ENCODE data around the gene AVPR2.

Gene AVPR2

GRCh38 chrX:153886915-153887314 is 17.6 kb upstream of the AVPR2 start:
- Histone ChIP-seq H3K27ac (ENCODE audit: low read depth, low read length) (no peak overlapping the region), H3K4me3 (ENCODE audit: low read depth, low read length) (peak overlapping the region; percentile 56), H3K36me3 (ENCODE audit: control insufficient read depth, insufficient read depth, low read length) (no peaks in the 10 kb centered on the region), H3K27me3 (ENCODE audit: control insufficient read depth, insufficient read depth, low read length) (peaks cover 19% of the 10 kb centered on the region), H3K9me3 (ENCODE audit: control insufficient read depth, insufficient read depth, low read length) (peaks cover 35% of the 10 kb centered on the region), H3K4me1 (ENCODE audit: control insufficient read depth, insufficient read depth, low read length) (peaks cover 23% of the 10 kb centered on the region; the same call in 1 of the 2 replicates), H3K9ac (ENCODE audit: low read depth, low read length) (no peak overlapping the region)

- H3K4me3 ChIP-seq (ENCODE audit: low read depth, low read length), result no peak overlapping the region
- H3K36me3 ChIP-seq (ENCODE audit: control insufficient read depth, insufficient read depth, low read length), result no peaks in the 10 kb centered on the region
- H3K27me3 ChIP-seq (ENCODE audit: control insufficient read depth, insufficient read depth, low read length), result peaks cover 19% of the 10 kb centered on the region
- H3K9me3 ChIP-seq (ENCODE audit: control insufficient read depth, insufficient read depth, low read length), result peaks cover 40% of the 10 kb centered on the region
- H3K9ac ChIP-seq (ENCODE audit: low read depth, low read length), result no peak overlapping the region
- peaks cover 20% of the 10 kb centered on the region; the same call in 1 of the 2 replicates for H3K4me1 ChIP-seq (ENCODE audit: control insufficient read depth, insufficient read depth, low read length)
- no peak overlapping the region for H3K27ac ChIP-seq (ENCODE audit: low read depth, low read length)
Measured at GRCh38 chrX:153887385-153887784, 17.1 kb upstream of the AVPR2 start.

GRCh38 chrX:153888344-153888743 is 16.1 kb upstream of the AVPR2 start:
- Histone ChIP-seq H3K9me3 (ENCODE audit: control insufficient read depth, insufficient read depth, low read length) (peaks cover 46% of the 10 kb centered on the region), H3K36me3 (ENCODE audit: control insufficient read depth, insufficient read depth, low read length) (no peaks in the 10 kb centered on the region), H3K27me3 (ENCODE audit: control insufficient read depth, insufficient read depth, low read length) (peaks cover 19% of the 10 kb centered on the region), H3K9ac (ENCODE audit: low read depth, low read length) (no peak overlapping the region), H3K4me1 (ENCODE audit: control insufficient read depth, insufficient read depth, low read length) (peaks cover 15% of the 10 kb centered on the region; the same call in 1 of the 2 replicates), H3K27ac (ENCODE audit: low read depth, low read length) (no peak overlapping the region), H3K4me3 (ENCODE audit: low read depth, low read length) (no peak overlapping the region)

GRCh38 chrX:153889123-153889522 is 15.3 kb upstream of the AVPR2 start:
- H3K27ac ChIP-seq (ENCODE audit: low read depth, low read length), result no peak overlapping the region
- peaks cover 7% of the 10 kb centered on the region; the same call in 1 of the 2 replicates for H3K4me1 ChIP-seq (ENCODE audit: control insufficient read depth, insufficient read depth, low read length)
- H3K4me3 ChIP-seq (ENCODE audit: low read depth, low read length), result no peak overlapping the region
- peaks cover 19% of the 10 kb centered on the region for H3K27me3 ChIP-seq (ENCODE audit: control insufficient read depth, insufficient read depth, low read length)
- H3K9ac ChIP-seq (ENCODE audit: low read depth, low read length), result no peak overlapping the region
- peaks cover 40% of the 10 kb centered on the region for H3K9me3 ChIP-seq (ENCODE audit: control insufficient read depth, insufficient read depth, low read length)
- no peaks in the 10 kb centered on the region for H3K36me3 ChIP-seq (ENCODE audit: control insufficient read depth, insufficient read depth, low read length)

GRCh38 chrX:153897899-153898298 is 6.6 kb upstream of the AVPR2 start:
- Histone ChIP-seq H3K9ac (ENCODE audit: low read depth, low read length) (no peak overlapping the region), H3K4me1 (ENCODE audit: control insufficient read depth, insufficient read depth, low read length) (no peaks in the 10 kb centered on the region), H3K36me3 (ENCODE audit: control insufficient read depth, insufficient read depth, low read length) (no peaks in the 10 kb centered on the region), H3K27me3 (ENCODE audit: control insufficient read depth, insufficient read depth, low read length) (no peaks in the 10 kb centered on the region), H3K9me3 (ENCODE audit: control insufficient read depth, insufficient read depth, low read length) (peaks cover 21% of the 10 kb centered on the region), H3K4me3 (ENCODE audit: low read depth, low read length) (no peak overlapping the region), H3K27ac (ENCODE audit: low read depth, low read length) (no peak overlapping the region)

GRCh38 chrX:153900831-153901752 is 3.4 kb upstream of the AVPR2 start:
- Histone ChIP-seq H3K36me3 (ENCODE audit: control insufficient read depth, insufficient read depth, low read length) (no peaks in the 10 kb centered on the region), H3K4me1 (ENCODE audit: control insufficient read depth, insufficient read depth, low read length) (no peaks in the 10 kb centered on the region), H3K9ac (ENCODE audit: low read depth, low read length) (no peak overlapping the region), H3K27me3 (ENCODE audit: control insufficient read depth, insufficient read depth, low read length) (no peaks in the 10 kb centered on the region), H3K4me3 (ENCODE audit: low read depth, low read length) (no peak overlapping the region), H3K9me3 (ENCODE audit: control insufficient read depth, insufficient read depth, low read length) (peaks cover 28% of the 10 kb centered on the region), H3K27ac (ENCODE audit: low read depth, low read length) (no peak overlapping the region)

GRCh38 chrX:153901753-153902140 is 2.7 kb upstream of the AVPR2 start:
- H3K9me3 ChIP-seq (ENCODE audit: control insufficient read depth, insufficient read depth, low read length), result peaks cover 30% of the 10 kb centered on the region
- H3K36me3 ChIP-seq (ENCODE audit: control insufficient read depth, insufficient read depth, low read length), result no peaks in the 10 kb centered on the region
- no peak overlapping the region for H3K4me3 ChIP-seq (ENCODE audit: low read depth, low read length)
- H3K9ac ChIP-seq (ENCODE audit: low read depth, low read length), result no peak overlapping the region
- no peak overlapping the region for H3K27ac ChIP-seq (ENCODE audit: low read depth, low read length)
- no peaks in the 10 kb centered on the region for H3K4me1 ChIP-seq (ENCODE audit: control insufficient read depth, insufficient read depth, low read length)
- no peaks in the 10 kb centered on the region for H3K27me3 ChIP-seq (ENCODE audit: control insufficient read depth, insufficient read depth, low read length)

- no peak overlapping the region for H3K27ac ChIP-seq (ENCODE audit: low read depth, low read length)
- no peak overlapping the region for H3K4me3 ChIP-seq (ENCODE audit: low read depth, low read length)
- peaks cover 30% of the 10 kb centered on the region for H3K9me3 ChIP-seq (ENCODE audit: control insufficient read depth, insufficient read depth, low read length)
- no peaks in the 10 kb centered on the region for H3K4me1 ChIP-seq (ENCODE audit: control insufficient read depth, insufficient read depth, low read length)
- H3K27me3 ChIP-seq (ENCODE audit: control insufficient read depth, insufficient read depth, low read length), result no peaks in the 10 kb centered on the region
- H3K36me3 ChIP-seq (ENCODE audit: control insufficient read depth, insufficient read depth, low read length), result no peaks in the 10 kb centered on the region
- no peak overlapping the region for H3K9ac ChIP-seq (ENCODE audit: low read depth, low read length)
Measured at GRCh38 chrX:153902385-153902784, 2.1 kb upstream of the AVPR2 start.

GRCh38 chrX:153903238-153903980 is 1.1 kb upstream of the AVPR2 start:
- H3K27ac ChIP-seq (ENCODE audit: low read depth, low read length), result no peak overlapping the region
- no peak overlapping the region for H3K9ac ChIP-seq (ENCODE audit: low read depth, low read length)
- no peaks in the 10 kb centered on the region for H3K27me3 ChIP-seq (ENCODE audit: control insufficient read depth, insufficient read depth, low read length)

GRCh38 chrX:153905481-153906095 is 1.1 kb downstream of the AVPR2 start:
- Histone ChIP-seq H3K4me1 (ENCODE audit: control insufficient read depth, insufficient read depth, low read length) (no peaks in the 10 kb centered on the region), H3K9me3 (ENCODE audit: control insufficient read depth, insufficient read depth, low read length) (peaks cover 26% of the 10 kb centered on the region), H3K36me3 (ENCODE audit: control insufficient read depth, insufficient read depth, low read length) (no peaks in the 10 kb centered on the region), H3K4me3 (ENCODE audit: low read depth, low read length) (no peak overlapping the region), H3K27ac (ENCODE audit: low read depth, low read length) (no peak overlapping the region), H3K27me3 (ENCODE audit: control insufficient read depth, insufficient read depth, low read length) (no peaks in the 10 kb centered on the region), H3K9ac (ENCODE audit: low read depth, low read length) (no peak overlapping the region)

More at GRCh38 chrX:153903238-153903980, 1.1 kb upstream of the AVPR2 start:
- Histone ChIP-seq H3K9me3 (ENCODE audit: control insufficient read depth, insufficient read depth, low read length) (peaks cover 21% of the 10 kb centered on the region), H3K4me1 (ENCODE audit: control insufficient read depth, insufficient read depth, low read length) (no peaks in the 10 kb centered on the region), H3K36me3 (ENCODE audit: control insufficient read depth, insufficient read depth, low read length) (no peaks in the 10 kb centered on the region), H3K4me3 (ENCODE audit: low read depth, low read length) (no peak overlapping the region)
